HL-60/S4 treated with phorbol 12-myristate 13-acetate at 8.2 ng/mL for 4 days and 3 days (cell line): Measurements from ENCODE around the gene DDX42.
"Not testable (repeated sequence)": the region's sequence is repeated elsewhere in the genome, so short reads cannot be mapped to it uniquely, and the experiment has no call there.

Experiments used
- in situ Hi-C: fragments of 300-500 bp; cut with MboI; formaldehyde crosslinking; loops from 2 replicates; pipeline ENCODE4 v1.15.0; 2022; ENCODE audit warnings: low sequenced_read_pairs

The DDX42 gene

DNA sequence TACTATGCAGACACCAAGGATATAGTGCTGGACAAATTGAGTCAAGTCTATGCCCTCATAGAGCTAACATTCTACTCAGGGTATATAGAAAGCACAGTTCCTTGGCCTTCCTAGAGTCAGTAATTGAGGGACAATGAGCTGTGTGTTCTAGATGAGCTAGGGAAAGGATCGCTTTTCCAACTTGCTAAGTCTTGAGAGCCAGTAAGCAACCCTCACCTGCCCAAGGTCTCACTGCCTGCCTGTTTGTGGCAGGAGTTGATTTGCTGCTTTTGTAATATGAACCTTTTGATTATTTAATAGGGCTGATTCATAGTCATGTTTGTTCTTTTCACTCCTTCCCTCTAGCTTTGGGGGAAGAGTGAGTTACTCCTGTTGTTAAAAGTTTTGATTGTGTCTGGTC lies 6.5 kb downstream of the DDX42 start:
- in situ Hi-C loops, result no loop called here

DNA sequence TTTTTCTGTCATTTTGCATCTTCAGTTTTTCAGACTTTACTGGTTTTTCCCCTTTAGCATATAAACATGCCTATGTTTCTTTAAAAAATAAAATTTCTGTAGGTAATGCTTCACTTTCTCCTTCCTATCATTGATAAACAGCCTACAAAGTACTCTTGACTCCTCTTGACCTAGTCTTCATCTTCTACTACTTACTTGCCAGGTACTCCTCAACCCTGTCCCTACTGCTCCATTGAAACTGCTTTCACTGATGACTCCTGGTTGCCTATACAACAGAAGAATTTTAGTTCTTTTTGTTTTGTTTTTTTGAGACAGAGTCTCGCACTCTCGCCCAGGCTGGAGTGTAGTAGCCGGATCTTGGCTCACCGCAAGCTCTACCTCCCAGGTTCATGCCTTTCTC lies 7.0 kb downstream of the DDX42 start:
- in situ Hi-C loops, result no loop called here

DNA sequence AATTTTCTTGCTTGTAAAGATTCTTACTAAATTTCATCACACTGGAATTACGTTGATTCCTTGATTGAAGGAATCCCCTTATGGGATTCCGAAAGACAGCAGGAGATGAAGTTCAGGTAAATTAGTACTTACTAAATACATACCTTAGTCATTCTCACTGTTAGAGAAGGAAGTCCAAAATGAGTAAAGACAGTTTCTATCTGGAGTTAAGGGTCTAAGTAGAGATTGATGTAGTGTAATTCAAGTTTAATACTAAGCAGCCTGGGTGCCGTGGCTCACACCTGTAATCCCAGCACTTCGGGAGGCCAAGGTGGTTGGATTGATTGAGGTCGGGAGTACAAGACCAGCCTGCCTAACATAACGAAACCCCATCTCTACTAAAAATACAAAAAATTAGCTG lies 9.6 kb downstream of the DDX42 start:
- in situ Hi-C loops, result no loop called here

DNA sequence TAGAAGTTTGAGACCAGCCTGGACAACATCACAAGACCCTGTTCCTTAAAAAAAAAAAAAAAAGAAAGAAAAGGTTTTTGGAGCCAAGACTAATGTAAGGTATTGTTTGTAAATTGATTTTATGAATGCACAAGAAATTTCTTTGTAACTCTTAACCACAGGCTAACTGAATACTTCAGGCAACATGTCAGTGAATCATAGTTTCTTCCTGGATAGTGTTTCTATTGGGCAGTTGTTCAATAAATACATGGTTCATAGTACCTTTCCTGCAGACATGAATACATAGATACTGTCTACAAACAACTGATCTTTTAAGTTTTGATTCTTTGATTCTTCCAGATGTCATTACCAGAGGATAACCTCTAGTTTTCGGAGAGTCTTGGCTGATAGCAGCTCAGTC lies 11.6 kb downstream of the DDX42 start:
- in situ Hi-C loops, result no loop called here

DNA sequence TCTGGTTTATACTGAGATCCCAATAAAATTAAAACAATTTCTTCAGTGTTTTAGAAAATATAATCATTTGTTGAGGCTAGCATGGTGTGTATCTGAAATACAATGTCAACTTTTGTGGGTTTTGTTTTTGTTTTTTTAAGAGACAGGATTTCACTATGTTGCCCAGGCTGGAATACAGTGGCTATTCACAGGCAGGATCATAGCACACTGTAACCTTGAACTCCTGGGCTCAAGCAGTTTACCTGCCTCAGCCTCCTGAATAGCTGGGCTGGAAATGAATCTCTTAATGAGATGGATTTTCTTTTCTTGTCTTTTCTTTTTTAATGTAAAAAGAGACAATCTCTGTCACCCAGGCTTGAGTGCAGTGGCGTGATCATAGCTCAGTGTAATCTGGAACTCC lies 12.1 kb downstream of the DDX42 start:
- in situ Hi-C loops, result no loop called here

DNA sequence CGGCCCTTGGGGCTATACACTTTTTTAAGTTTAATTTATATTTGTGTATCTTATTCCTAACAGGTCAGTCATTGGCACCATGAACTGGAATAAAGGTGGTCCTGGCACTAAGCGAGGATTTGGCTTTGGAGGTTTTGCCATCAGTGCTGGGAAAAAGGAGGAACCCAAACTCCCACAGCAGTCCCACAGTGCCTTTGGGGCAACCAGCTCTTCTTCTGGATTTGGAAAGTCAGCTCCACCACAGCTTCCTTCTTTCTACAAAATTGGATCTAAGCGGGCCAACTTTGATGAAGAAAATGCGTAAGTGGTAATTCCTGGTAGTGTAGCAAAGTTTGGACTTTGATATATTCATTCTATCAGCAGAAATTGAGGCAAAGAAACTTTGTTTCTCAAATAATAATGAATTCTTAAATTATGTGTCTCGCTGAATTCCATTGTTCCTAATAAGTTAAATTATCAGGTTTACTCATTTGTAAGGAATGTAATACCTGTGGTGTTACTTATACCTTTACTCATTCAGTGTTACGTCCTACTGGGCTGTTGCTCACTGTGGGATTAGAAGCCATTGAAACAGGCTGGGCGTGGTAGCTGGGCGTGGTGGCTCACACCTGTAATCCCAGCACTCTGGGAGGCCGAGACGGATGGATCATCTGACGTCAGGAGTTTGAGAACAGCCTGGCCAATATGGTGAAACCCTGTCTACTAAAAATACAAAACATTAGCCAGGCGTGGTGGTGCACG lies 13.2 kb downstream of the DDX42 start:
- in situ Hi-C loops, result no loop called here

DNA sequence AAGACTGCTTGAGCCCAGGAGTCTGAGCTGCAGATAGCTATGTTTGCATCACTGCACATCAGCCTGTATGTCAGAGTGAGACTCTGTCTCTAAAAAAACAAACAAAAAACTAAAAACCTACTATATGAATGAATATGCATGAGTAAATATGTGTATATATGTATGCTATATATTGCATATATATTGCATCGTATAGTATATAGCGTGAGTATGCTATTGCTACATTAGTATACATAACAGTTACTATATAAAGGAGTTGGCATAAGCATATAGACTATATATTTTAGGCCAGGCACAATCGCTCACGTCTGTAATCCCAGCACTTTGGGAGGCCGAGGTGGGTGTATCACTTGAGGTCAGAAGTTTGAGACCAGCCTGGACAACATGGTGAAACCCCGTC lies 16.1 kb downstream of the DDX42 start:
- in situ Hi-C loops, result no loop called here

DNA sequence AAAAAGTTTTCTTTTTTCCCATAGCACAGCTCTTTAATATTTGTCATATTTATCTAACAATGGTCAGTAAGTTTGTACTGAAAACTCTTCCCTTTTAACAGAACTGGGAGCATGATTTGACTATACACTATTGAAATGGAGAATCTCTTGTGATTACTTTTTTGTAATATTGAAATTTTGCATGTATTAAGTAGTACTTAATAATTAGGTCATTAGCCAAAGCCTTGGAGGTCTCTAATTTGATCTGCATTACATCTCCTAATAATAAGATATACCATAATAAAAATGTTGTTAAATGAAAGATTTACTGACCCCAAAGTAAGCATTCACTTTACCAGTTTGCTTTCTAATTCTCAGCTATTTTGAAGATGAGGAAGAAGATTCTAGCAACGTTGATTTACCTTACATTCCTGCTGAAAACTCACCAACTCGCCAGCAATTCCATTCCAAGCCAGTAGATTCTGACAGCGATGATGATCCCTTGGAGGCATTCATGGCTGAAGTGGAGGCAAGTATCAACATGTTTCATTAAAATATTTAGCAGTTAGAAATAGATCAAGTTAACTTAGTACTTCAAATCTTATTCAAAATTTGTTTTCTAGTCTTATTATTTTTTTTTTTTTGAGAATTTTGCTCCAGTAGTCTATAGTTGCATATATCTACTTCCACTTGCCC lies 18.2 kb downstream of the DDX42 start:
- in situ Hi-C loops, result no loop called here

DNA sequence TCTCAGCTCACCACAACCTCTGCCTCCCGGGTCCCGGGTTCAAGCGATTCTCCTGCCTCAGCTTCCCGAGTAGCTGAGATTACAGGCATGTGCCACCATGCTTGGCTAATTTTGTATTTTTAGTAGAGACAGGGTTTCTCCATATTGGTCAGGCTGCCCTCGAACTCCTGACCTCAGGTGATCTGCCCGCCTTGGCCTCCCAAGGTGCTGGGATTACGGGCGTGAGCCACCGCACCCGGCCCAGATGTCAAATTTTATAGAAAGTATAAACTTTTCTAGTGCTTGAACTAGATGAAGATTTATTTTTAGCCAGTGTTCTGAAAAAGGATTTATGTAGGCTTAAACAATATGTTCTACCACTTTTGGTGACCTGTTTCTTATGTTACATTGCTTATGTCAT lies 22.4 kb downstream of the DDX42 start:
- in situ Hi-C loops, result not testable (repeated sequence)

DNA sequence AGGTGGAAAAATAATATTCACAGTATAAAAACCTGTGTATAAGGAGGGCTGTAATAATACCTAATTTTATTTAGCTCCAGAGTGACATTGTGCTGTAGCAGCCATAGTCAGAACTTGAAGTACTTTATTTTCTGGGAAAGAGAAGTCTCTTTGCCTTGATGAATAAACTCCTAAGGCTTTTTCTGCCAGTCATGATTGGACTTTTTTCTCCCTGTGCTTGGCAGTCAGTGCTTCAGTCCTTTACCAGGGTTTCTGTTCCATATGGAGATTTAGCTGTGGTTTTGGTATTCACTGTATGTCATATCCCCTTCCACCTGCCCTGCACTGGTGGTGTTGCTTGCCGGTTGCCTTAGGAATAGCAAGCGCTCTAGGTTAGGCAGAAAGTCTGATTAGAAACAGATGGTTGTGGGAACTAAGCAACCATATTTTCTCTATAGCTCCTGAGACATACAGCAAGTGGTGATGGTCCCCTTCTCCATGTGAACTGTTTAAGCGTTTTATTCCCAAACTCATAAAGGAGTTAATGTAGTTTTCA lies 24.7 kb downstream of the DDX42 start:
- in situ Hi-C loops, result no loop called here

DNA sequence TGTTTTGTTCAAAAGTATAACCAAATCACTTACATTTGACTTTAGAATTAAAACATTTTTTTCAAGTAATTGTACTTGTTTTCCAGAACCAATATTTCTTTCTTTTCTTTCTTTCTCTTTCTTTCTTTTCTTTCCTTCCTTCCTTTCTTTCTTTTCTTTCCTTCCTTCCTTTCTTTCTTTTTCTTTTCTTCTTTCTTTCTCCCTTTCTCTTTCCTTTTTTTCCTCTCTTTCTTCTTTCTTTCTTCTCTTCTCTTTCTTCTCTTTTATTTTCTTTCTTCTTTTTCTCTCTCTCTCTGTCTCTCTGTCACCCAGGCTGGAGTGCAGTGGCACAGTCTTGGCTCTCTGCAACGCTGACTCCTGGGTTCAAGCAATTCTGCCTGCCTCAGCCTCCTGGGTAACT lies 26.8 kb downstream of the DDX42 start:
- in situ Hi-C loops, result no loop called here

DNA sequence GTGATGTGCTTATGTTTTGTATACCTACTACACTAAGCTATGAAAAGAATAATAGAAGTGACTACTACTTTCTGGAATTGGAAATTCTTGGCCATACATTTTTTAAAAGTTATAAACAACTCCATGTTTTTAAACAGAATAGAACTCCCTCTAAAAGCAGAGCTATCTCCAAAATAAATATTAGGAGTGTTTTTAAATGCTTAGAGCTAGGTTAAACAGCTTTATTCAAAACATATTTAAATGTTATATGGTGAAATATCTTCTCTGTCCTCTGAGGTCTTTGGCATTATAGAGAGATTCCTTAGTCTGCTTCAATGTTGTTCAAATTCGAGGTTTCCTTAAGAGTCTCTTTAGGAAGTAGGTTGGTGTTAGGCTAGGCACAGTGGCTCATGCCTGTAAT lies 30.4 kb downstream of the DDX42 start:
- in situ Hi-C loops, result no loop called here

DNA sequence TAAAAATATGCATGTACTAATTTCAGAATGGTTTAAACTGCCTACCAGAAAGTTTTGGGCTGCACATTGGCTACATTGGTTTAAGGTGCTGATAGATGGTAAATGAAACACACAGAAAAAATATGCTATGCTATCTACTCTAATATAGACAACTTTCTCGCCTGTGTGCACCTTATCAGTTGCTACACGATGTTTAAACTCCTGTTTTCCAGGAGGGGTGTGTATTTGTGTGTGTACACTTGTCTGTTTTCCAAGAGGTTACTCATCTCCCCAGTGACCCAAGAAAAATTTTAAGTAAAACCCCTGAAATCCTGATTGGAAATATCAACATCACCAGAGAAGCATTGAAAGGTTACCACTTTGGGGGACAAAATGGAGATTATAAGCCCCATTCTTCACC lies 31.6 kb downstream of the DDX42 start:
- in situ Hi-C loops, result no loop called here

DNA sequence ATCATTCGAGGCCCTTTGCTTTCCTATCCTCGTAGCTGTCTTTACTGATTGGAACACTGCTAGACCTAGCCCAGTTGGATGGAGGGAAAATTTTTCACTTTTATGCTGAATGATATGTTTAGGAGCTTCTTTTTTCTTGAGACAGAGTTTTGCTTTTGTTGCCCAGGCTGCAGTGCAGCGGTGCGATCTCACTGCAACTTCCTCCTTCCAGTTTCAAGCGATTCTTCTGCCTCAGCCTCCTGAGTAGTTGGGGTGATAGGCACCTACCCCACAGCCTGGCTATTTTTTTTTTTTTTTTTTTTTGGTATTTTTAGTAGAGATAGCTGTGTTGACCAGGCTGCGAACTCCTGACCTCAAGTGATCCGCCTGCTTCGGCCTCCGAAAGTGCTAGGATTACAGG lies 36.0 kb downstream of the DDX42 start:
- in situ Hi-C loops, result no loop called here

DNA sequence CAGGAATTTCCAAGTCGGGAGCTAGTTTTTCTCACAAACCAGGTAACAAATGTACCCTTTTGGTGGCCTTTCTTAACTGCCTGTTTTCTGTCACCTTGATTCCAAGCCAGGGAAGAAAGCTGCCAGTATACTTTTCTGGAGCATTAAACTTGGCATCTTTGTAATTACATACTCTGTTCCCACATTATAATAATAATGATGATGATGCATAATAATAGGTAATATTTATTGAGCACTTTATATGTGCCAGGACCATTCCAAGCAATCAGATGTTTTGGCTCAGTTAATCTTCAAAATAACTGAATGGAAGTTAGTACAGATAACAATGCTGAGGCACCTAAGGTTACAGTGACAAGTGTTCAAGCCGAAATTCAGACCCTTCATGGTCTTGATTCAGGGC lies 42.2 kb downstream of the DDX42 start:
- in situ Hi-C loops, result no loop called here

DNA sequence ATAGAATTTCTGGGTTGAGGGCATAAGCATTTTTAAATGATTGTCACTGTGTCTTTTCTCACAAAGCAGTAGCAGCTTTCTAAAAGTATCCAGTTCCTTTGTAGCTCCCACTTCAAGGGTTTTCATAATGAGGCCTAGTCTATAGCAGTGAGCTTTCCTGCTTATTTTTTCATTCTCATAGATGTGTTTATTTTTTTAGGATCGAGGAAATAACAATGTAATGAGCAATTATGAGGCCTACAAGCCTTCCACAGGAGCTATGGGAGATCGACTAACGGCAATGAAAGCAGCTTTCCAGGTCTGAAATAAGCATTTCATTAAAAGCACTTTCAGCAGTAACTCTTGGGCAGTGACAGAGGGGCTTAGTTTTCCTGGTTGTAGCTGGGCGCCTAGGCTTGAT lies 42.7 kb downstream of the DDX42 start:
- in situ Hi-C loops, result no loop called here

DNA sequence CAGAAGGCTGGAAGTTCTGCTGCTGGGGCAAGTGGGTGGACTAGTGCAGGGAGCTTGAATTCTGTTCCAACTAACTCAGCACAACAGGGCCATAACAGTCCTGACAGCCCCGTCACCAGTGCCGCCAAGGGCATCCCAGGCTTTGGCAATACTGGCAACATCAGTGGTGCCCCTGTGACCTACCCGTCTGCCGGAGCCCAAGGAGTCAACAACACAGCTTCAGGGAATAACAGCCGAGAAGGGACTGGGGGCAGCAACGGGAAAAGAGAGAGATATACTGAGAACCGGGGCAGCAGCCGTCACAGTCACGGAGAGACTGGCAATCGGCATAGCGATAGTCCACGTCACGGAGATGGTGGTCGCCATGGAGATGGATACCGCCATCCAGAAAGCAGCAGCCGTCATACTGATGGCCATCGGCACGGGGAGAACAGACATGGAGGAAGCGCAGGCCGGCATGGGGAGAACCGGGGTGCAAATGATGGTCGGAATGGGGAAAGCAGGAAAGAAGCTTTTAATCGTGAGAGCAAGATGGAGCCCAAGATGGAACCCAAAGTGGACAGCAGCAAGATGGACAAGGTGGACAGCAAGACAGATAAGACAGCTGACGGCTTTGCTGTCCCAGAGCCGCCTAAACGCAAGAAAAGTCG lies 43.9 kb downstream of the DDX42 start:
- in situ Hi-C loops, result no loop called here

DNA sequence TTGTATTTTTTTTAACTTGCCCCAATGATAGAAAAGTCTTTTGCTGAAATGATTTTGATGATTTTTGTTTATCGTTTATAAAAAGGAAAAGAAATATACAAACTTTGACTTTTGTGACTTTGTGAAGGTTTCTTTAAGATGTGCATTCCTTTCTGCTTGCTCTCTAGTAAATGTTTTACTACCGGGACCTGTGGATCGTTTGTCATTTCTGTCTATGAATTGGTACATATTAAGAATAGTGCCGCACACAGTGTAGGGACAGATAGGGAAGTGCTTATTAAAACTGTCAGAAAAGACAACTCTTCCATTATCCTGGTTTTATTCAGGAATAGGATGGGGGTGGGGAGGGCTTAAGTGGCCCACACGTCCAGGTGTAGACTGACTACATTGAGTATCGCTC lies 45.2 kb downstream of the DDX42 start:
- in situ Hi-C loops, result no loop called here

DNA sequence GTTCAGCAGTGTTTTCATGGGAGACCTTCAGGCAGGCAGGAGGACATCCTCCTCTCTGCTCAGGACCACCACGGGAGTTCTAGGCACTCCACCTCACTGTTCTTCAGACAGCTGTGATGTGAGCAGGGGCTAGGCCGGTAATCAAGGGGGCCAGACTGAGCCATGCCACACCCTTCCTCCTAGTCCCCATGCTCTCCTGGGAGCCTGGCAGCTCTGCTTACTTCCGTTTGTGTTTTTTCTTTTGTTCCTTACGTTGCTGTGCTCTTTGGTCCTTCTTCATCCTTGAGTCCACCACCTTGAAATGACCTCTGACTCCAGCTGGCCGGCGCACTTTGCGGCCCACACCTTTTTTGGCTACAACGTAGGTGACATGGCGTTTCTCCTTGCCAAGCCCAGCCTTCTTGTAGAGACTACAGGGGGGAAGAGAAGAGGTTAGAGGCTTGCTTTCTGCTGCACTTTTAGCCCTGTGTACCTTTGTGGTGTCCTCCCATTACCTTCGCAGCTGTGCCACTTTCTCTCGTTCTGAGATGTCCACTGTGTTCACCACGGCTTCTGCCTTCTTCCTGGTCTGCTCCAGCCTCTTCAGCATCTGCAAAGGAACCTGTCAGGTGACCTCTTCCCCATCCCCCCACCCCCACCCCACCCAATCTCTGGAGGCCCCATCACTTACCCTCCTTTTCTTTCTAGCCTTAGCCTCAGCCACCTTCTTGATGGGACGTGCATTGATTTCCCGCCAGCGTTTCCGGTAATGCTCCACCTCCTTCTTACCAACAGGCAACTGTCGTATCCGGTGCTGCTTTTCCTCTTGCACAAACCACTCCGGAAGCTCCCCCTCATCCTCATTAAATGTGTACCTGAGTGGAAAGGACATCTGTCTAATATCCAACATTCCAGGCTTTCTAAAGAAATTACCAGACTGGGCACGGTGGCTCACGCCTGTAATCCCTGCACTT lies 45.9 kb downstream of the DDX42 start:
- in situ Hi-C loops, result no loop called here

DNA sequence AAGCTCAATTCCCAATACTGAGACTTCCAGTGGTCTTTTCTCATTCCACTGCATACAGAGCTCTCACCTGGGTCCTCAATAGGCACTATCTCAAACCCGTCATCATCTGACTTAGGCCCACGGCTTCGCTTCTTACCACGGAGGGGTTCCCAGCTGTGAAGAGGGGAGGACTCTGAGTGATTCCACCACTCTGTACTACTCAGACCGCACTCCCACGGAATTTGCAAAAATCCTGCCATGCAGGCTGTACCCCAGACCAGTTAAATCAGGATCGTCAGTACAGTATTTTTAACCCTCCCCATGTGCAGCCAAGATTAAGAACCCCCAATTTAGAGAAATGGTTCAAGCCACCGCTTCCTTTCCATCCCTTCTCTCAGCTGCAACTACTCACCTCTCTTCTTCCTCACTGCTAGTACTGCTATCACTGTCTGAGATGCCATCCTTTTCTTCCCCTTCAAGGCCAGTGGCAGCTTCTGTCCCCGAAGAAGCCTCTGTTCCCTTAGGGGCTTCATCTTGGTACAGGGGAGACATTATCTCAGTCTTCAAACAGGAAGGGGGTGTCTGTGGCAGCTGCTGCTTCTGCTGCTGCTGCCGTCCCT lies 47.1 kb downstream of the DDX42 start:
- in situ Hi-C loops, result no loop called here

DNA sequence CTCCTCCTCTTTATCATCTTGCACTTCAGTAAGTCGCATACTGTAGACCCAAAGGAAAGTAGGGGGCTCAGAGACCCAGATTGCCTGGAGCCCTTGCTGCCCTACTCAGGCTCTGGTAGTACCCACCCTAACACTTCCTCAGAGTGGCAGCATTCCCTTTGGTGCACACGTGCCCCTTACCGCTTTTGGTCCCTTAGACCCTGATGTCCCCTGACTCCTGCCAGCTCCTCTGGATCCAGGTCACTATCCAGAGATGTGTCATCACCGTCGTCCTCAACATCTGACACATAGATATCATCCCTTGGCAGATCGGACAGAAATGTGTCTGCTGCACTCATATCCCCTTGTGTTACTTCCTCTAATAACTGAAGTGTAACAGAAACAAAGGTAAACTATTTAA lies 47.8 kb downstream of the DDX42 start:
- in situ Hi-C loops, result no loop called here
